Measurements from ENCODE around the gene SLC9A2.

GRCh38 chr2:102736110-102736409, 116.7 kb downstream of the SLC9A2 start:
- TF ChIP-seq EZH2phosphoT487 (IDR thresholded peaks at IDR 0.05): no peak
- no peak for TF ChIP-seq CTCF (IDR thresholded peaks at IDR 0.05)
- no peak for TF ChIP-seq EZH2 (IDR thresholded peaks at IDR 0.05)

Measured in neural progenitor cell (in vitro differentiated cells).